GM19351 (cell line): ENCODE data around the gene APOBEC3H.
"Not testable (repeated sequence)": the region's sequence is repeated elsewhere in the genome, so short reads cannot be mapped to it uniquely, and the experiment has no call there.

Experiments
- ATAC-seq: cut with Tn5 transposase; IDR thresholded peaks from one replicate; pipeline ENCODE4 v1.9.1; 2021; ENCODE audit warnings: mild to moderate bottlenecking, moderate library complexity; ENCODE audit not compliant: unreplicated experiment

APOBEC3H gene

DNA sequence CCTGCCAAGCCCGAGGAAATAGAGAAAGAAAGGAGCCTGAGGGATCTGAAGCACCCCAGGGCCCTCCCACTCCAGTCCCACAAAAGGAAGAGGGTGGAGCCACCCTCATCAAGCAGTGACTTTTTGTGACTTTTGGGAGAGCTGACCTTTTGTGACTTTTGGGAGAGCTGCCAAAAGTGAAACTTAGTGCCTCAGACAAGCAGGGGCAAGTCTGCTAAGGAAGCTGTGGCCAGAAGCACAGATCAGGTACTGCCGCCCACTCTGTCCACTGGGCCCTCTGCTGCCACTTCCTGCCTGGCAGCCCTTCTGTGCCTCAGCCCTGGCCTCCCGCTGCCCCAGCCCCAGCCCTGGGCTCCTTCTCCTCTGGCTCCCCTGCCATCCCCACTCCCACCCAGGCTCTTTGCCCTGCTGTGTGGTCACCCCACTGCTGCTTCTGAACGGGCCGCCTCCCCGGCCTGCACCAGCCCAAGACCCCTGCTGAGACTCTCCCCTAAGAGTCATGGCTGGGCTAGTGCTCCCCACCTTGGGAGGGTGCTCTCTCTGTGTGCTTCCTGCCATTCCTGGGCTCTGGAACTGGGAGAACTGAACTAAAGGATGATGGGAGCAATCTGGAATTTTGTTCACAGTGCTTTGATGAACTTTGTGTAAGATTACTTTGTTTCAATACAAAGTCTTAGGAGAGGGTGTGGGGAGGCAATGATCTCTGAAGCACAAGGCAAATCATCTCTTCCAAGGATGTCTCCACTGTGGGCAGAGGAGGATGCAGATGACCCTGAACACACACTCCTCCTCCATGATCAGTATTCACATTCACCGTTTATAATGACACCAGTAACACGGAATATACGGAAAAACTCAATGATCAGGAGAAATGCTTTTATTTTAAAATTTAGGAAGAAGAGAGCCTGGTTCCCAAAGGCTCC is at the start of gene APOBEC3H:
APOBEC3H (plus strand) TSS at position 147 of the 923 bp plus-strand sequence. CDS start 3,035 bp downstream, outside the sequence.
- no peak for ATAC-seq

DNA sequence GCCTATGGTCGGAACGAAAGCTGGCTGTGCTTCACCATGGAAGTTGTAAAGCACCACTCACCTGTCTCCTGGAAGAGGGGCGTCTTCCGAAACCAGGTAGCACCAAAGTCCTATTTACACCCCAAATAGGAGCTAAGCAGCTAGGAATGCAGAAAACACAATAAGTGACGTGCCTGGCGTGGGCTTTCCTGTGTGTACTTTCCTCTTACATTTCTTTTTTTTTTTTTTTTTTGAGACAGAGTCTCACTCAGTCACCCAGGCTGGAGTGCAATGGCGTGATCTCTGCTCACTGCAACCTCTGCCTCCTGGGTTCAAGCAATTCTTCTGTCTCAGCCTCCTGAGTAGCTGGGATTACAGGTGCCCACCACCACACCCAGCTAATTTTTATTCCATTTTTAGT is 47.6 kb upstream of the APOBEC3H start:
- ATAC-seq = not testable (repeated sequence)

- ATAC-seq = not testable (repeated sequence)
These were observed 45.1 kb upstream of the APOBEC3H start for GRCh38 chr22:39051844-39052495.

- ATAC-seq = no peak
These were observed 41.4 kb upstream of the APOBEC3H start for GRCh38 chr22:39055658-39056057.

DNA sequence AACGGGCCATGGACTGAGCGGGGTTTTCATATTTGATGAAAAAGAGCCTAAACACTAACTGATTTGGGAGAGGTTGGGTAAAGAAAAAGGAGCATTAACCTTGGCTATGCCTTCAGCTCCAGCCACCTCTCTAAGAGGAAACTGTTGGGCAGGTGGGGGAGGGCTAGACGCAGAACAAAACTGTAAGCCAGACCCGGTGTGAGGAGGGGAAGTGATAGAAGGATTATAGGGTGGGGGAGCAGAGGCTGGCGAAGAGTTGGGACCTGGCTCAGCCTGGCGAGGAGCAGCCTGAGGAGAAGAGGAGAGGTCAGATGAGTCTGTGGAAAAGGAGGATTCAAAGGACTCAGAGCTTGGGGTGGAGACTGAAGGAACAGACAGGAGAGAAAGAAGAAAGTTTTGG is 35.8 kb upstream of the APOBEC3H start:
- not testable (repeated sequence) for ATAC-seq

DNA sequence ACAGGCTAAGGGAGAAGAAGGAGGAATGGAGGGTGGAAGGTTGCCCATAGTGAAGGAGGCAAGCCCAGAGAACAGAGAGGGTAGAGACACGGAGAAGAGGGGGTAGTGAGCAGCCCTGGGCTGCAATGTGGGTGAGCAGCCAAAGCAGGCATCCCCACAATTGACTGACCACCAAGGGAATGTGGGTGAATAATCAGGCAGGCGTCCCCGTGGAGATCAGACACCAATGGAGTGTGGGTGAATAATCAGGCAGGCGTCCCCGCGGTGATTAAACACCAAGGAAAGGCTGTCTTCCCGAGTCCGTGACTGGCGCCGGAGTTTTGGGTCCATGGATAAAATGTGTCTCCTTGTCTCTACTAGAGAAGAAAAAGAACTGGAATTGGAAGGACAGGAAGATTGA is 35.1 kb upstream of the APOBEC3H start:
- ATAC-seq = not testable (repeated sequence)

DNA sequence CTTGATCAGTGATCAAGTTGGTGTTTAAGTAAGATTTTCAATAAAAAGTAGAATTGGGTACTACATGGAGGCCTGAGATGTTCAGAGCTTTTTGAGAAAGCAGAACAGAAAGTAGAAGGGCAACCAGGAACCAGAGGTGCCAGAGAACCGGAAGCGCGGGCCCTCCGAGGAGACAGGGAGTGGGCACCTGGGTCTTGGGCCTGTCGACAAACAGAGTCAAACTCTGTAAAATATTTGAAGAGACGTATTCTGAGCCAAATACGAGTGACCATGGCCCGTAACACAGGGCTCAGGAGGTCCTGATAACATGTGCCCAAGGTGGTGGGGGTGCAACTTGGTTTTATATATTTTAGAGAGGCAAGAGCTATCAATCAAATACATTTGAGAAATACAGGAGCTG is 33.1 kb upstream of the APOBEC3H start:
- not testable (repeated sequence) for ATAC-seq

DNA sequence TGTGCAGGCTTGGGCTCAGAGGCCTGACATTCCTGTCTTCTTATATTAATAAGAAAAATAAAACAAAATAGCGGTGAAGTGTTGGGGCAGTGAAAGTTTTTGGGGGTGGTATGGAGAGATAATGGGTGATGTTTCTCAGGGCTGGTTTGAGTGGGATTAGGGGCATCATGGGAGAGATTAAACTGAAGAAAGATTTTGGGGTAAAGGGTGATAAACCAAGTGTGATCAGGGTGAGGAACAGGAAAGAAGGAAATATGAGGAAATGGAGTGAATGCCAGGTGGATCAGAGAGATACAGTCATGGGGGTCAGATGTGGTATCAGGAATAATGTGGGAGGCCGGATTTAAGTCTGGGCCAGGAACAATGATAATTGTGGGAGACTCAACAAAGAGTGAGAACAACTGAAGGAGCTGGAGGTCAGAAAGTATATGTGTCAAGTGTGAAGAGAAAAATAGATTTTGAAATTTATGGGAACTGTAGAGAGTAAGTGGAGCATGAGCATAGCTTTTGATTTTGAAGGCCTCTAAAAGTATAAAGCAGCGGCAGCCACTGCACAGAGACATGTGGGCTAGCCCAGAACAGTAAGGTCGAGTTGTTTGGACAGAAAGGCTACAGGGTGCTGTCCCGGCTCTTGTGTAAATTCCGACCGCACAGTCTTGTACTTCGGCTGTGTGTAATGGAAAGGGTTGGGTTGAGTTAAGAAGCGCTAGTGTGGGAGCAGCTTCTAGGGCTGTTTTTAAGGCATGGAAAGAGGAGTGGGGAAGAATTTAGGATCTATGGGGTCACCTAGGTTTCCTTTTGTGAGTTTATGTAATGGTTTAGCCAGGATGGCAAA is 30.4 kb upstream of the APOBEC3H start:
- ATAC-seq = not testable (repeated sequence)

DNA sequence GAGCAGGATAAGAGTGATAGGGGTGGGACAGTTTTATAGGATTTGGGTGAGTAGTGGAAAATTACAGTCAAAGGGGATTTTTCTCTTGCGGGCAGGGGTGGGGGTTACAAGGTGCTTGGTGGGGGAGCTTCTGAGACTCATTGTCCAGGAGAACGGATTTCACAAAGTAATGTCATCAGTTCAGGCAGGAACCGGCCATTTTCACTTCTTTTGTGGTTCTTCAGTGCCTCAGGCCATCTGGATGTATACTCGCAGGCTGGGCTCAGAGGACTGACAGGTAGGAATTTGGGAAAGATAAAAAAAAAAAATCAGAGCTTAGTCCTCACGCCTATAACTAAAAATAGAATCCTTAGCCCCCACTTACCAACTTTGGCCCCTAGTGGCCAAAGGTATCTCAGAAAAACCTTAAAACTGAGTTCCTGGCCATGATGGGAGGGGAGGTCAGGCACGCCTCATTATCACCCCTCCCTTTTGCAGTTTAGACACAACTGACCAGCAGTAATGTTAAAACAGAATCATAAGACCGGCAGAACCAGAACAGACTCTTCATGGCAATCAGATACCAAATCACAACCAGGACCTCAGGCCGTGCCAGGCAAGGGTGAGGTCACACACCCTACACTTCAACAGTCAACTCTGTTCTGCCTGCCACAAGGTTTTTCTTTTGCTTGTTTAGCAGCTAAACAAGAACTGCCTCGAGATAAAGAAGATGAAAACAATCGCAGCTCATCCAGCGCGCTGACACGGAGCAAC is 28.8 kb upstream of the APOBEC3H start:
- ATAC-seq = no peak

GRCh38 chr22:39070186-39070585 is 26.9 kb upstream of the APOBEC3H start:
- no peak for ATAC-seq

DNA sequence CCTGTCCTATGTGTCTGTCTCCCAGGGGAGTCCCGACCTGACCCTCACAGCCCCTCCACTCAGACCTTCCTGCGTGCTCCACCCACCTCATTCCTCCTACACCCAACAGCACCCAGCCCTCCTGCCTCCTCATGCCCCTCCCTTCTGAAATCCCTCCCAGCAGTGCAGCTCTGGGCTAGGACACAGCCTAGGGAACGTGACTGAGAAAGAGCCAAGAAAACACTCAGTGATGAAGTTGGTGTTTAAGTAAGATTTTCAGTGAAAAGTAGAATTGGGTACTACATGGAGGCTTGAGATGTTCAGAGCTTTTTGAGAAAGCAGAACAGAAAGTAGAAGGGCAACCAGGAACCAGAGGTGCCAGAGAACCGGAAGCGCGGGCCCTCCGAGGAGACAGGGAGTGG is 24.5 kb upstream of the APOBEC3H start:
- not testable (repeated sequence) for ATAC-seq

- ATAC-seq = no peak
These were observed 23.1 kb upstream of the APOBEC3H start for GRCh38 chr22:39073981-39074380.

DNA sequence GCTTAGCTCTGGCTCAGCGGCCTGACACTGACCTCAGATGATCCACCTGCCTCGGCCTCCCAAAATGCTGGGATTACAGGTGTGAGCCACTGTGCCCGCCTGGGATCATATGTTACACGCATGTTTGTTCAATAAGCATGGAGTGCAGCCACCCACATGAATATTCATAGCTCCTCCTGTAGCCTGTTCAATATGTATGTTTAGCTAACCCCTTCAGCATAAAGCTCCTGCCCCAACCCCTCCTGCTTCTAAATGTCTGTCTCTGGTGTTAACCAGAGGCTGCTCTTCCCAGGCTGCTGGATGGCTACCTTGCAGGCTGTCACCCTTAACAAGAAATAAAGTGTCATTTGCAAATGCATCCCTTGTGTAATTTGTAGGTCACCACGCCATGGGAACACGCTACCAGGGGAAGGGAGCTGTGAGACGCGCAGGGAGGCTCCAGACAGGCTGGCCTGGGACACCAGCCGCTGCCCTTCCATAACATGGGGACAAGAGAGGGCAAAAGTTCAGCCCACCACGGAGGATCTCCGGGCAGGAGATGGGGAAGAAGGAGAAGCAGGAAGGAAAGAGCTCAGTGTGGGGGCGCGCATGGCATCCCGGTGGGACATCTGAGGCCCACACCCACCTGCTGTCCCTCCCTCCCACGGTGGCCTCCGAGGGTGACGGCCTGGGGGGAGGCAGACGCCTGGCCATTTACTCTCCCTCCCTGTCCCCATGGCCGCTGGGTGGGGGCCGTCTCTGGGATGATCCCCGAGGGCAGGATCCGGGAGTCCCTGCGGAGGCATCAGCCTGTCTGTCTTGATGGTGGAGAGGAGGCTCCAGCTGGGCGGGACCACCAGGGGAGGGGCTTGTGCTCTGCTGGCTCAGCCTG is 20.7 kb upstream of the APOBEC3H start:
- ATAC-seq = not testable (repeated sequence)

- ATAC-seq = peak; percentile 69
These were observed 19.8 kb upstream of the APOBEC3H start, which contains the start of gene APOBEC3G for GRCh38 chr22:39077026-39077840. APOBEC3G (plus strand) TSS chr22:39077275; CDS start chr22:39077362, 87 bp downstream.

- ATAC-seq = not testable (repeated sequence)
These were observed 19.1 kb upstream of the APOBEC3H start for GRCh38 chr22:39077912-39078311.

DNA sequence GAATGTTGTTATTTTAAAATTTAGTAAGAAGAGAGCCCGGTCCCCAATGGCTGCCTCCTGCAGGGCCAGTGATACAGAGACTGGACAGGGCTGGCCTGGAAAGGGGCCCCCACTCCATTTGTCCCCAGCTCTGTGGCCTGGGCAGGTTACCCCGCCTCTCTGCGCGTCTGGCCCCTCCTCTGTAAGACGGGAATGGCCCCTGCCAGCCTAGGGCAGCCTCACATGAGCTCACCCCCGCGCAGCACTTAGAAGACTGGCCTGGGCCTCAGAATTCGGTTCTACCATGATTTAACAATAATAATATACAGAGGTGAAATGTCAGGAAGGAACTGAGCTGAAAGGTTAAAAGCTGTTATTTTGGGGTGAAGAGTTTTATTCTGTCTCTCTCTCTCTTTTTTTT is 18.7 kb upstream of the APOBEC3H start:
- no peak for ATAC-seq

GRCh38 chr22:39079054-39079637 is 17.9 kb upstream of the APOBEC3H start:
- ATAC-seq = not testable (repeated sequence)
